IPS-NIHi7 (cell line): Measurements from ENCODE around the gene METTL16.

Experiments
- DNase-seq: peaks from one replicate; pipeline ENCODE4 v3.0.0; 2012; ENCODE audit warnings: mixed read lengths; ENCODE audit errors: extremely low spot score

The METTL16 gene

GRCh38 chr17:2380950-2381649 is 130.6 kb downstream of the METTL16 start:
- DNase-seq, result no peak

GRCh38 chr17:2380226-2380922 is 131.3 kb downstream of the METTL16 start:
- no peak for DNase-seq

GRCh38 chr17:2379489-2380225 is 132.0 kb downstream of the METTL16 start:
- no peak for DNase-seq

- DNase-seq, result no peak
Measured at GRCh38 chr17:2378905-2379304, 132.8 kb downstream of the METTL16 start.

GRCh38 chr17:2377659-2378058 is 134.0 kb downstream of the METTL16 start:
- no peak for DNase-seq

- DNase-seq, result no peak
Measured at GRCh38 chr17:2376107-2376506, 135.6 kb downstream of the METTL16 start.

- no peak for DNase-seq
Measured at GRCh38 chr17:2375406-2375805, 136.3 kb downstream of the METTL16 start.

- no peak for DNase-seq
Measured at GRCh38 chr17:2374549-2375285, 137.0 kb downstream of the METTL16 start.

- no peak for DNase-seq
Measured at GRCh38 chr17:2373179-2373578, 138.5 kb downstream of the METTL16 start.

GRCh38 chr17:2372681-2373080 is 139.0 kb downstream of the METTL16 start:
- no peak for DNase-seq

GRCh38 chr17:2372180-2372579 is 139.5 kb downstream of the METTL16 start:
- DNase-seq, result no peak

GRCh38 chr17:2371183-2372130 is 140.2 kb downstream of the METTL16 start:
- DNase-seq, result no peak

- DNase-seq, result no peak
Measured at GRCh38 chr17:2370211-2370589, 141.5 kb downstream of the METTL16 start.

GRCh38 chr17:2369551-2370210 is 142.0 kb downstream of the METTL16 start:
- DNase-seq, result peak; percentile 75

GRCh38 chr17:2369039-2369438 is 142.6 kb downstream of the METTL16 start:
- DNase-seq, result no peak

GRCh38 chr17:2368359-2368758 is 143.3 kb downstream of the METTL16 start:
- DNase-seq, result no peak

GRCh38 chr17:2366747-2367494 is 144.8 kb downstream of the METTL16 start:
- DNase-seq, result peak; percentile 63
